ENCODE results near the gene CDC42SE1. TPM values are rescaled to one million over a fixed set of nuclear protein-coding genes. Genes with fewer than 3 reads are reported as not detected.

CDC42SE1 gene, protein sequence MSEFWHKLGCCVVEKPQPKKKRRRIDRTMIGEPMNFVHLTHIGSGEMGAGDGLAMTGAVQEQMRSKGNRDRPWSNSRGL
- 59.4 and 63.3 TPM in 2 replicates for total RNA-seq

DNA sequence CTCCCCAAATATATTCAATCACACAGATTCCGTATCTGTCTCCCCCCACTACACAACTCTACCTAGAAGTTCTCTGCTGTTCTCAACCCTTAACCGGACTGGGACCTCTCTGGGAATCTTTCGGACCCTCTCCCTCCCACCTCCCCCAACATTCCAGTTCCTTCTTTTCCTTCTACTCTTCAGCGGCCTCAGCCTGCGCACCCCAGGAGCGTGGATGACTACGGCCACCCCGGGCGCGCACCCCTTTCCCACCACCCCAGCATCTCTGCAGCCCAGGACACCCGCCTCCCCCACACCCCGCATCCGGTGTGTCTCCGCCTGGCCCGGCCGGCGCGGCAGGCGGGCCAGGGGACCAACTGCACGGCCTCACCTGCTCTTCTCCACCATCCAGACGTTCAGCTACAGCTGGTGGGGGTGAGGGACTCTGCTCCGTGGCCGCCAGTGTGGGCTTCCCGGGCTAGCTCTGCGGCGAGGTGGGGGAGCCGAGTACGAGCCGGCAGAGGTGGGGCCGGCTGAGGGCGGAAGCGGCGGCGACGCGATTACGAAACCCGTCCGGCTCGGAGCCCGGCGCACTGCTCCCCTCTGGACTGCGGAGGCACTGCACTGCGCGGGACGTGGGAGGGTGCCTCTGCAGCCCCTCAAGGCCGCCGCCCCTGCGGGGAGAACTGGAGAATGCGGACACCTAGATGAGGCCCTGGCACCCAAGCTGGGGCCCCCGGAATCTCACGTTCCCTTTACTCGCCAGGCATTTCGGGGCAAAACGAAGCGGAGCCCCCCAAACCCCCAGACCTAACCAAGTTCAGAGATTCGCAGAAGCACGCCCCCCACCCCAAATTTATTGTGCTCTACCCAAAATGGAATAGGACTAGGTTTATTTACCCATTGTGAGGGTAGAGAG, at the start of gene CDC42SE1:
Gene CDC42SE1, minus strand, starts transcription at position 514 of the 898 bp plus-strand sequence. CDS start 3,892 bp downstream, outside the sequence.

DNA sequence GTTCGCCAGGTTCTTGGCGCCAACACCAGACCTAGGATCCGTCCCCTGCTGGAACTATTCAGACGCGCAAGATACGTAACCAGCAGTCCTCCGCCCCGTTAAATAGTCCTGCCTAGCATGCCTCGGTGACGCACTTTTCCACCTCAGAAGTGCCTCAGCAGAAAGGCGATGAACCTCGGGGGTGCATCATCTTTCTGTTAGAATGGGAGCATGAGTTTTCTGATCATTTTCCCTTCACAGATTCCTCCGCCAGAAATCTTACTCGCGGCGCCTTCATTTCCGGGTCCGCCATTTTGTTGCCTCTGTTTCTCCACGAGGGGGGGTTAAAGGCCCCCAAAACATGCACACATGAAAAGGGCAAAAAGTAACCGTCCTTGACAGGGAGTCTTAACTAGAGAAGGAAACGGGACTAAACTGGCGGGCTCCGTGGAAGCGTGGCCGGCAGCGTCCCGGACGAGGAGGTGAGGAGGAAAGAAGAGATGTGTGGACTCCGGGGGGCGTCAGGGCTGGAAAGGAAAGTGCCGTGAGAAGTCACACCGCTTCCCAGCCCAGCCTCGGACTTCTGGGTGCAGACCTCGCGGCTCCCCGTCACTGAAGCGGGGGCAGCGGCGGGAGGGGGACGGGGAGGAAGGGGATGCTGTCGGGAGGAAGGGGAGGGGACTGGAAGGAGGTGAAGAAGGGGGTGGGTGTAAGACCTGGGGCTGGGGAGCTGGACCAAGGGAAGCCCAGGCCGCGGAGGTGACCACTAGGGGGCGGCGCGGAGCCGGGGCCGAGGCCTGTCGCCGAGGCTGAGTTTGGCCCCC, 11.3 kb upstream of the CDC42SE1 start, which contains the start of gene GABPB2:
Gene GABPB2, plus strand, starts transcription at position 288 of the 803 bp plus-strand sequence. CDS start 17,429 bp downstream, outside the sequence.

DNA sequence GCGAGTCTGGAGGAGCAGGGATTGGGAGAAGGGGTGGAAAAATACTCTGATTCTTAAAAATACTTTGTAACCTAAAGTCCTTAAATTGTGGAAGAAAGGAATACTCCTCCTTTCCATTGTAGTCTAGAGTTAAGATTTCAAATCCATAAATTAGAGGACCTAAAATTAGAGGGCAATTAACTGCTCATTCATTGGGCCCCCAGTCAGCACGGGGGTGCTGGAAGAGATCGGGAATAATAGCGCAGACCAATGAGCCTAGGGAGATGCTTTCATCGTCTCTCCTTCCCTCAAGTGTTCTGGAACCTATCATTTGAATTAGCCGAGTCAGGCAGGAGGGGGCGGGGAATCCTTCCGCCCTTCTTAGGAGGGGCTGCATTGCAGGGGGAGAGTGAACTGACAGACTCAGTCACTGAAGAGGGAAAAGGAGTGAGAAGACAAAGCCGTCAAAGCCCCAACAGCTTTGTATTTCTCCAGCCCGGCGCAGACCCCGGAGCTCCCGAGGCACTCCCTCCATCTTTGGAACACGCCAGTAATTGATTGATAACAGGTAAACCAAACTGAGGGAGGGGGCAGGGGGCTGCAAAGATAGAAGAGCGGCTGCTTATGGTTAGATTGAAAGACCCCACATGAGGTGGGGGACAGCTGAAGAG, 710 bp upstream of the CDC42SE1 start, which contains the start of gene MLLT11:
Gene MLLT11, plus strand, starts transcription at position 391 of the 650 bp plus-strand sequence. CDS start 6,828 bp downstream, outside the sequence.

DNA sequence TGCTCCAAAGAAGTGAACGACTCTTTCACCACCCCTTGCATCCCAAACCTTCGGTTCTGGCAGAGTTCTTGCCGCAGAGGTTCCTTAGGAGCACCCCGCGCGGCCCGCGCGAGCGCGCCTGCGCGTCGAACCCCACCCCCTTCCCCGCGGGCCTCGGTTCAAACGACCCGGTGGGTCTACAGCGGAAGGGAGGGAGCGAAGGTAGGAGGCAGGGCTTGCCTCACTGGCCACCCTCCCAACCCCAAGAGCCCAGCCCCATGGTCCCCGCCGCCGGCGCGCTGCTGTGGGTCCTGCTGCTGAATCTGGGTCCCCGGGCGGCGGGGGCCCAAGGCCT, 11.9 kb downstream of the CDC42SE1 start, which contains the start of gene C1orf56:
Gene C1orf56, plus strand, starts transcription at position 161 of the 334 bp plus-strand sequence. Its CDS starts 97 bp downstream, at position 258.

DNA sequence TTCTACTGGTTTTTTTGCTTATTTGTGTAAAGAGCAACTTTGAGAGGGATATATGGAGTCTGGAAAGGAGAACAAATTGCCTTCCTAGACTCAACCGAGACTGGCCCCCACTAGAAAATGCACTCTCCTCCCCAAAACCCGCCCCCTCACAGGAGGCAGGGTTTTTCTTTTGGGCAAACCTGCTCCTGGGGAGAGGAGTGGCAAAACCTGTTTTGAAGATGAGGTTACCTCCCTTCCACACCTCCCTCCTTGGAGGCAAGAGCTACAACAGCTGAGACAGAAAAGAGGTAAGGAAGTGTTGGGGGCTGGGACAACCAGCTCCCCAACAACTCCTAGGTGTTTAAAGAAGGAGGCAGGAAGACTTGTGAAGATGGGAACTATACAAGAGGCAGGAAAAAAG, 23.1 kb downstream of the CDC42SE1 start, which contains the start of gene BNIPL:
Gene BNIPL, plus strand, starts transcription at position 231 of the 400 bp plus-strand sequence. Its CDS starts 140 bp downstream, at position 371.

DNA sequence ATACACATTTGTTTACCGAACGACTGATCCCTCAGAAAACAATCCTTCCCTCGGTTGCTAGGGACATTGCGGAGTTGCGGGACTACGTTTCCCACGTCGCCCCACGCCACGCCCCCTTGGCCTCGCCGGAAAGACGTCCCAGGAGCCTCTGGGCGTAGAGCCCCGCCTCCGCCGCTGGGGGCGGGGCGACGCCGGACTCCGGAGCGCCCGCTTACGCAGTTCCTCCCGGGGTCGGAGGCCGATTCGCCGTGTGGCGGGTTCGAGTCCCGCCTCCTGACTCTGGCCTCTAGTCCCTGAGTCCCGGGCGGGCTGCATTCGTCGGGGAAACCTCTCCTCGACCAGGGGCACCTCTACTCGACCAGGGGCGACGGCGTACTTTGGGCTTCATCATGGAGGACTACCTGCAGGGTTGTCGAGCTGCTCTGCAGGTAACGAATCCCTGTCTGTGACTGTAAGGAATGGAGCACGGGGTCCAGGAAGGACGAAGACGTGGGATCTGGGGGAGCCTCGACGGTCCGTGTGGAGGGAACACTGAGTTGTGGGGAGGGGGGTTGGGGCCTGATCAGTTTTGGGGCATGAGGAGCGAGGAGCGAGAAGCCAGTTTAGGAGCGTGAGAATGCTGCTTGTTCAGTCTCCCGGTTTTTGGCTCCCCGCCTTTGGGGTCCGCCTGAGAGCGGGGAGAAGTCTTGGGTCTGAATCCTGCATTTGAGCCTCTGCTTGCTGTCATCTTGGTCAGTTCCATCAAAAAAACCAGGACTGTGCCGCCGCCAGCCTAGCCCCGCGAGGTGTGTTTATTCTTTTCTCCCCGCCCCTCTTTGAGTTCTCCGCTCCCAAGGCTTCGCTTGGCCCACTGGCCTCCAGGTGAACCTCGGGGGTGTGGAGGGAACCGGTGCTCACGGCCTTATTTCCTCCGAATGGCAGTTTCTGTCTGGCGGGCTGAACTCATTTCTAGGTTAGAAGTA, 50.9 kb downstream of the CDC42SE1 start, which contains the start of gene PRUNE1:
Gene PRUNE1, plus strand, starts transcription at position 206 of the 962 bp plus-strand sequence. Its CDS starts 184 bp downstream, at position 390.

DNA sequence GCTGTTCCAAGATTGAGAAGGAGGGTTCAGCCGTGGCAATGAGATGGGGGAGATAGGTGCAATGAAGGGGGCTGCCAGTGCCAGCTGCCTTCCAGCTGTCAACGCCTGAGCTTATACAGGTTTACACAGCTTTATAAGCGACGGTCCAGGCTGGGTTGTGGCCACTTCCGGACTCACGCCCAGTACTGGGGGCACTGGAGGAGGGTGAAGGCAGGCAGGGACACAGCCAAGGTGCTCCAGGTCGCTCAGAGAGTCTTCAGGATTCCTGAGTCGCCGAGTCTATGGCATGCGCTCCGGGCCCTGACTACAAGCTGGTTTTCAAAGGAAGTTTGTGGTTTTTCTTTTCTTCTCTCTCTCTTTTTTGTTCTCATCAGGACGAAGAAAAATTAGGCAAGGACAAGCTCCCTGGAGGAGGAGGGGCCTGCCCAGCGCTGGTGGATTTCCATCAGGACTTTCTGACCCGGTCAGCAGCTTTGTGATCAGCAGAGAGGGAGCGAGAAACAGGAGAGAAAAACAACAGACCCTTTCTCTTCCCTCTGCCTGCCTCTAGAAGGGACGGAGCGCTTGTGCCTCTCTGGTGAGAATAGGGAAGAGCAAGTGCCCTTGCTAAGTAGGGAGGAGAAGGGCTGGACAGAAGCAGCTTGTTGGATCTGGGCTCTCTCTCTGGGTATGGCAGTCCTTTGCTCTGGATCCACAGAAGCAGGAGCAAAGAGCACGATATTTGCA, 52.9 kb downstream of the CDC42SE1 start, which contains the start of gene MINDY1:
Gene MINDY1, minus strand, starts transcription at position 576 of the 726 bp plus-strand sequence. CDS start 4,285 bp downstream, outside the sequence.

Other genes starting within 250 kb of the CDC42SE1 start
- 38.9 and 48.9 TPM in 2 replicates for gene ARNT, start 183.0 kb downstream of the CDC42SE1 start, total RNA-seq
- gene CTXND2, start 172.5 kb downstream of the CDC42SE1 start, total RNA-seq = not detected in 2 replicates
- 27.9 and 31.2 TPM in 2 replicates for gene SETDB1, start 133.3 kb downstream of the CDC42SE1 start, total RNA-seq
- gene CERS2, start 84.8 kb downstream of the CDC42SE1 start, total RNA-seq = 67.4 and 80.4 TPM in 2 replicates
- gene ANXA9, start 77.3 kb downstream of the CDC42SE1 start, total RNA-seq = 0.05 TPM in 1 of 2 replicates, not detected in the other
- gene MINDY1, start 52.7 kb downstream of the CDC42SE1 start, total RNA-seq = 4.5 and 8.2 TPM in 2 replicates
- 5.0 and 8.0 TPM in 2 replicates for gene PRUNE1, start 51.2 kb downstream of the CDC42SE1 start, total RNA-seq
- gene BNIPL, start 23.0 kb downstream of the CDC42SE1 start, total RNA-seq = 0.14 and 0.30 TPM in 2 replicates
- 1.2 and 1.5 TPM in 2 replicates for gene C1orf56, start 11.9 kb downstream of the CDC42SE1 start, total RNA-seq
- 12.5 and 16.1 TPM in 2 replicates for gene MLLT11, start 775 bp upstream of the CDC42SE1 start, total RNA-seq
- gene GABPB2, start 11.1 kb upstream of the CDC42SE1 start, total RNA-seq = 10.1 and 10.6 TPM in 2 replicates
- 0.89 and 1.7 TPM in 2 replicates for gene SEMA6C, start 87.0 kb upstream of the CDC42SE1 start, total RNA-seq
- gene TNFAIP8L2, start 97.0 kb upstream of the CDC42SE1 start, total RNA-seq = not detected in 2 replicates
- gene LYSMD1, start 106.3 kb upstream of the CDC42SE1 start, total RNA-seq = 4.8 and 8.0 TPM in 2 replicates
- 16.2 and 20.5 TPM in 2 replicates for gene SCNM1, start 106.5 kb upstream of the CDC42SE1 start, total RNA-seq
- gene TMOD4, start 116.4 kb upstream of the CDC42SE1 start, total RNA-seq = not detected in 2 replicates
- gene VPS72, start 130.6 kb upstream of the CDC42SE1 start, total RNA-seq = 33.9 and 34.0 TPM in 2 replicates
- 55.5 and 84.4 TPM in 2 replicates for gene PIP5K1A, start 138.9 kb upstream of the CDC42SE1 start, total RNA-seq
- gene PSMD4, start 195.1 kb upstream of the CDC42SE1 start, total RNA-seq = 201 and 226 TPM in 2 replicates
- gene ZNF687, start 222.7 kb upstream of the CDC42SE1 start, total RNA-seq = 9.2 and 13.1 TPM in 2 replicates